Measurements from ENCODE around the gene PDCD1LG2.

Gene PDCD1LG2

GRCh38 chr9:5531101-5531882, 21.0 kb downstream of the PDCD1LG2 start:
- no peak for DNase-seq (ENCODE audit: low read depth)

GRCh38 chr9:5532306-5532705, 22.0 kb downstream of the PDCD1LG2 start:
- no peak for DNase-seq (ENCODE audit: low read depth)

- no peak for DNase-seq (ENCODE audit: low read depth)
Observed at GRCh38 chr9:5532790-5533189, 22.5 kb downstream of the PDCD1LG2 start.

GRCh38 chr9:5536684-5537083, 26.4 kb downstream of the PDCD1LG2 start:
- no peak for DNase-seq (ENCODE audit: low read depth)

- no peak for DNase-seq (ENCODE audit: low read depth)
Observed at GRCh38 chr9:5543875-5544702, 33.8 kb downstream of the PDCD1LG2 start.

- DNase-seq (ENCODE audit: low read depth), result peak; percentile 31
Observed at GRCh38 chr9:5549658-5550650, 39.6 kb downstream of the PDCD1LG2 start.

GRCh38 chr9:5551368-5552150, 41.2 kb downstream of the PDCD1LG2 start:
- no peak for DNase-seq (ENCODE audit: low read depth)

- DNase-seq (ENCODE audit: low read depth), result no peak
Observed at GRCh38 chr9:5552301-5552700, 42.0 kb downstream of the PDCD1LG2 start.

- no peak for DNase-seq (ENCODE audit: low read depth)
Observed at GRCh38 chr9:5553211-5553610, 42.9 kb downstream of the PDCD1LG2 start.

GRCh38 chr9:5554254-5554653, 43.9 kb downstream of the PDCD1LG2 start:
- DNase-seq (ENCODE audit: low read depth), result no peak

GRCh38 chr9:5556101-5556705, 45.9 kb downstream of the PDCD1LG2 start:
- DNase-seq (ENCODE audit: low read depth), result no peak

GRCh38 chr9:5557606-5558587, 47.6 kb downstream of the PDCD1LG2 start:
- no peak for DNase-seq (ENCODE audit: low read depth)

GRCh38 chr9:5559659-5560058, 49.3 kb downstream of the PDCD1LG2 start:
- no peak for DNase-seq (ENCODE audit: low read depth)

- DNase-seq (ENCODE audit: low read depth), result no peak
Observed at GRCh38 chr9:5560443-5561100, 50.2 kb downstream of the PDCD1LG2 start.

- no peak for DNase-seq (ENCODE audit: low read depth)
Observed at GRCh38 chr9:5561828-5562488, 51.6 kb downstream of the PDCD1LG2 start.

GRCh38 chr9:5562806-5563416, 52.6 kb downstream of the PDCD1LG2 start:
- no peak for DNase-seq (ENCODE audit: low read depth)

GRCh38 chr9:5563417-5563815, 53.1 kb downstream of the PDCD1LG2 start:
- no peak for DNase-seq (ENCODE audit: low read depth)

- no peak for DNase-seq (ENCODE audit: low read depth)
Observed at GRCh38 chr9:5563886-5564285, 53.6 kb downstream of the PDCD1LG2 start.

All from GM04503 (cell line).